ENCODE results near the gene CHTF18. TPM values are rescaled to one million over a fixed set of nuclear protein-coding genes. Genes with fewer than 3 reads are reported as not detected.
"Not testable (repeated sequence)": the region's sequence is repeated elsewhere in the genome, so short reads cannot be mapped to it uniquely, and the experiment has no call there.

CHTF18 gene
- 121 and 145 TPM in 2 replicates for total RNA-seq (2014; rRNA removed; shearing (Covaris generic))

DNA sequence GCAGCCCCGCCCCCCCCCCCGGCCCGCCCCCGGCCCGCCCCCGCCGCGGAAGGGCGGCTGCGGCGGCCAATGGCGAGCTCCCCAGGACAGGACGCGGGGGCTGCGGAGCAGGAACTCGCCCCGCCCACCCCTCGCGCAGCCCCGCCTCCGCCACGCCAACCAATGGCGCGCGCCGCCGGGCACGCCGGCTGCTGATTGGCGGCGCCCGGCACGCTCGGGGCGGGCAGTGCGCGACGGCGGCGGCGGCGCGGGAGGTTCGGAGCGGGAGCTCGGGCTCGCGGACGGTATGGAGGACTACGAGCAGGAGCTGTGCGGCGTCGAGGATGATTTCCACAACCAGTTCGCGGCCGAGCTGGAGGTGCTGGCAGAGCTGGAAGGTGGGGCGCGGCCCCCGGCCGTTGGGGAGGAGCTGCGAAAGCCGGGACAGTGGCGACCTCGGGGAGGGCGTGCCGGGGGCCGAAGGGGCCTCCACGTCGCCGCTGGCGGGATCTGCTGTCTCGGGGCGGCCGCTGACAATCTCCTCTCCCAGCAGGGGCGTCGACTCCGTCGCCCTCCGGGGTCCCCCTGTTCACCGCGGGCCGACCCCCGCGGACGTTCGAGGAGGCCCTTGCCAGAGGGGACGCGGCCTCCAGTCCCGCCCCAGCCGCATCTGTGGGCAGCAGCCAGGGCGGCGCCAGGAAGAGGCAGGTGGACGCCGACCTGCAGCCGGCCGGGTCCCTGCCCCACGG is at the start of gene CHTF18:
TSS of gene CHTF18 (plus strand) at position 222 of the 728 bp plus-strand sequence. CDS start at position 287, 65 bp downstream.
- DNase-seq (ENCODE audit: low spot score): peak; percentile 92

DNA sequence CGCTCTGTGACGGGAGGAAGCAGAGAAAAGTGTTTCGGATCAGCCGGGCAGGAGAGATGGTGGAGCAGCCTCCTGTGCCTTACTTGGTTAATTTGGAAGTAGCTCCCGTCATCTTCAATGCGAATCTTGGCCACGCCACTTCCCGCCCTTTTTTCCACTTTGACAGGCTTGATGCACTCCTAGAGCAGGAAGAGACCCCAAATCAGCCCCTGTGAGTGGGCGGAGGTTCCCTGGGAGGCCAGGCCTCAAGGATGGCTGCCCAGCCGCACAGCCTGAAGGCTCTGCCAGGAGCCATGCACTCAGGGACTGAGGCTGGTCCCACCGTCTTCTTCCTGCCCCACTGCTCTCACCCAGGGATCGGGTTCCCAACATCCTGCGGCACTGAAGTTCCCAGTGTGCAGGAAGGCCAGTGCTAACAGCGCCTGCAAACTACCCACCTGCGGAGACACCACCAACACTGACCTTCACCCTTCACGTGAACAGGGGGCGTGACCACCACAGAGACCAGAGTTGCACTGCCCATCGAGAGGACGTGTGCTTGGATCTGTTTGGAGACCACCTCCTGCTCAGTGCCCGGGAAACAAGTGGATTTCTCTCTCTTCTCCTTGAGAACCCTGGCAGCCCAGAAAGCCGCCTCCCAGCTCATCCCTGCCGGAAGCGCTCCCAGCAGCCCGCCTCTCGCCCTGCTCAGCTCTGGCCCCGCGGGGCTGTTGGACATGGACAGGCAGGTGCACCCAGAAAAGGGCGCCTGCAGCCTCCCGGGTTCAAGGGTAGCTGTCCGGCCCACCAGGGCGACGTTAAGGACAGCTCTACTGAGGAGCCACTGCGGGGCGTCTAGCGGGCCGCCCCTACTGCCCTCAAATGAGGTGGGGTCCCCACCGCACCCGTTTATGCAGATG is 48.6 kb upstream of the CHTF18 start:
- no peak for DNase-seq (ENCODE audit: low spot score)

DNA sequence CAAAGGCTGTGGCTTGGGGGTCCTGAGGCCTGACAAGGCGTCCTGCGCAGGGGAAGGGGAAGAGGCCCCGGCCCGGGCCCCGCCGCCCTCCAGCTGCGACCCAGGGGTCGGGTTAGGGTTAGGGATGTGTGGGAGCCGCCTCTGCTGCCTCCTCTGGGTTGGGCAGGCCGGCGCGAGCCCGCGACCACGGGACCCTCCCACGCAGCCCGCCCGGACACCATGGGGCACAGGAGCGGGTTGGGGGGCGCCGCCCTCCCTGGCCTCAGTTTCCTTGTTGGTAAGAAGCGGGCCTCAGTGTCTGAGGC is 48.0 kb upstream of the CHTF18 start:
- no peak for DNase-seq (ENCODE audit: low spot score)

DNA sequence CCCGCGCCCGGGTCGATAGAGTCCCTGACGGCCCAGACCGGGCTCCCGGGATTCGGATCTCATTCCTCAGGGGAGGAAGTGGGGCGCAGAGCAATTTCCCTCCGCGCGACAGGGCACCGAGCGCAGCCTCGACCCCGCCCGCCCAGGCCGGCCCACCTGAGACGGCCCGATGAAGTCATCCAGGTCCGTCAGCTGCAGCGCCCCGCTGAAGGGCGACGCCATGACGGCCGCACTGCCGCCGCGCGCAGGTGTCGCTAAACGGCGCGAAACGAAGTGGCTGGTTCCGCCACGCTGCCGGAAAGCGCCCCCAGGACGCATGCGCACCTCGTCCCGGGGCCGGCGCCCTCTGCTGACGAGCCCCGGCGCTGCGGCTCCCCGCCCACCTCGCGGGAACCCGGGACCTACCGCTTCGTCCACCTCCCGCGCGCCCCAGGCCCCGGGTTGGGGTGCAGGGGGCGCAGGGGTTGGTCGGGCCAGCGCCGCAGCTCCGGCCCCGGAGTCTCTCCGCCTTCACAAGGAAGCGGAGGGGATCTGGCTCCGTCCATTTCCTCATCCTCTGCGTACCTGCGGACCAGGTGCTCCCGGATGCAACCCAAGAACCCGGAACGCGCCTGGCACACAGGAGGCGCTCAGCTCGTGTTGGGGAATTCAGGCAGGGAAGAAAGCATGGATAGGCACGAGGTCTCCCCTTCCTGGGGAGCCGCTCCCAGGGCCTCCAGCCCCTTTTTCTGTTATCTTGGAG is 47.5 kb upstream of the CHTF18 start, which contains the start of gene CIAO3:
TSS of gene CIAO3 (minus strand) at position 234 of the 742 bp plus-strand sequence. CDS start at position 222, 12 bp downstream.
- peak; percentile 89 for DNase-seq (ENCODE audit: low spot score)

DNA sequence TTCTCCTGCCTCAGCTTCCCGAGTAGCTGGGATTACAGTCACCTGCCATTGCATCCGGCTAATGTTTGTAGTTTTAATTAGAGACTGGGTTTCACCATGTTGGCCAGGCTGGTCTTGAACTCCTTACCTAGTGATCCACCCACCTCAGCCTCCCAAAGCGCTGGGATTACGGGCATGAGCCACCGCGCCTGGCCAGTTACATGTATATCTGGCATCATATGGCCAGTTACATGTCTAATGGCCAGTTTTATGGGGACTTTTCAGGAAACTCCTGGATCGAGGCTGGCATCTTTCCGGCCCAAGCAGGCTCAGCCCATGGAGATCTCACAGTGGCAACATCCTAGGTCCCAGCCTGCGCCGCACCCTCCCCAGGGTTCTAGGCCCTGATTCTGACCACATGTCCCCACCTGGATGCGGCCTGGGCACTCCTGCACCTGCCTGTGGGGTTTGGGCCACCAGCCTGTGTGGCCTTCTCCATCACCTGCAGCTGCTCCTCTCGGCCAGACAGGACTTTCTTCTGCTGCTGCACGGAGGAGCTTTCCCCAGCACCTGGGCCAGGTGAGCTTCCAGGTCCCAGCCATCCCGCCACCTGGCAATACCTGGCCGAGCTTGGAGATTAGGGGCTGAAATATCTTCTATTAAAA is 46.3 kb upstream of the CHTF18 start:
- no peak for DNase-seq (ENCODE audit: low spot score)

DNA sequence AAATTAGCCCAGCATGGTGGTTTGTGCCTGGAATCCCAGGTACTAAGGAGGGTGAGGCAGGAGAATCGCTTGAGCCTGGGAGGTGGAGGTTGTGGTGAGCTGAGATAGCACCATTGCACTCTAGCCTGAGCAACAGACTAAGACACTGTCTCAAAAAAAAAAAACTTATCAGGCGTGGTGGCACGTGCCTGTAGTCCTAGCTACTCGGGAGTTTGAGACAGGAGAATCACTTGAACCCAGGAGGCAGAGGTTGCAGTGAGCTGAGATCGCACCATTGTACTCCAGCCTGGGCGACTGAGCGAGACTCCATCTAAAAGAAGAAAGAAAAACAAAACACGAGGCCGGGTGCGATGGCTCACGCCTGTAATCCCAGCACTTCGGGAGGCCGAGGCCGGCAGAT is 45.5 kb upstream of the CHTF18 start:
- not testable (repeated sequence) for DNase-seq (ENCODE audit: low spot score)

DNA sequence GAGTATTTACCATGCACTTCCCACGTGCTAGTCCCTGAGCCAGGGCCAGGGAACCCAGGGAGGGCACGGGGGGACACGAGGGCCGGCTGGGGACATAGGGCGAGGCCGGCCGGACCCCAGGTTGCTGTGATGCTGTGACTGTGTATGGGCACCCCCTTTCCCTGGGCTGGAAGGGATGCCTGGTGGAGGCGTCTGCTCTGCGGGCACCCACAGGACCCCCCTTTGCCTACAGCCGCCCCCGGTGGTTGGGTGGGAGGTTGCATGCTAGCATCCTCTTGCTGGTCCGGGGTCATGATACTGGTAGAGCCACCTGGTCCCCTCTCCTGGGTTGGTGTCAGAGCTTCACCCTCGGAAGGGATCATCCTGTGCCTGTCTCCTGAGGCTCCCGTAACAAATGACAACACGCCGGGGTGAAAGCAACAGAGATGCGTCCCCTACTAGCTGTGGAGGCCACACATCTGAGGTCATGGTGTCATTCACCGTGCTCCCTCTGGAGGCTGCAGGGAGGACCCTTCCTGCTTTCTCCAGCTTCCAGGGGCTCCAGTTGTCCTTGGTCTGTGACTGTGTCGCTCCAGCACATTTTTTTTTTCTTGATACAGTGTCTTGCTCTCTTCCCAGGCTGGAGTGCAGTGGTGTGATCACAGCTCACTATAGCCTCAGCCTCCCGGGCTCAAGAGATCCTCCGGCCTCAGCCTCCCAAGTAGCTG is 44.5 kb upstream of the CHTF18 start:
- DNase-seq (ENCODE audit: low spot score): no peak

DNA sequence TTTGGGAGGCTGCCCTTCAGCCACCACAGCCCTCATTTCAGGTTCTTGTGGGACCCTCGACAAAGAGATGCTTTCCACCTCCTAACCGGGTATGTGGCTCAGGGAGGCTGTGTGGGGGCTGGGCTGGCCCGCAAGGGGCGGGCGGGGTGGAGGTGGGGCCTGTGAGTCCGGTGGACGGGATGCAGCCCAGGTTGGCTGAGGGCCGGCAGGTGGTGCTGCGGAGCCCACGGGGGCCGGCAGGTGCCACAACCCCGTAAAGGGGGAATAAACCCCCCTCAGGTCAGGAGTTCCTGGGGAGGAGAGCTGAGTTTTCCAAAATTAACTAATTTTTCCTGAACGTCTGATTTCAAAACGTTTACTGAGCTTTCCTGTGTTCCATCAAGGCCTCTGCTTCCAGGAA is 42.7 kb upstream of the CHTF18 start:
- peak; percentile 53 for DNase-seq (ENCODE audit: low spot score)

DNA sequence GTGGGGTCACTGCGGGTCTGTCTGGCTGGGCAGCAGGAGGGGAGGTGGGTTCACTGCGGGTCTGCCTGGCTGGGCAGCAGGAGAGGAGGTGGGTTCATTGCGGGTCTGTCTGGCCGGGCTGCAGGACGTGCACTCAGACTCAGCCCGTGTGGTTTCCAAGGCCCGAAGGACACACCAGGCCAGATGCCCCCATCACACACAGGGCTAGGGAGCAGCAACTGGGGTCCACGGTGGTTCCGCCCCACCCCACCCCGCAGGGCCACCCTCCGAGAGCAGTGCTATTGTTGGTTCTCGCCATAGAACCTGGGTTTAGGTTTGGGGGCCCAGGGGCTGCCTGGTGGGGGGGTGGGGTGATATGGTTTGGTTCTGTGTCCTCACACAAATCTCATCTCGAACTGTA is 41.8 kb upstream of the CHTF18 start:
- no peak for DNase-seq (ENCODE audit: low spot score)

DNA sequence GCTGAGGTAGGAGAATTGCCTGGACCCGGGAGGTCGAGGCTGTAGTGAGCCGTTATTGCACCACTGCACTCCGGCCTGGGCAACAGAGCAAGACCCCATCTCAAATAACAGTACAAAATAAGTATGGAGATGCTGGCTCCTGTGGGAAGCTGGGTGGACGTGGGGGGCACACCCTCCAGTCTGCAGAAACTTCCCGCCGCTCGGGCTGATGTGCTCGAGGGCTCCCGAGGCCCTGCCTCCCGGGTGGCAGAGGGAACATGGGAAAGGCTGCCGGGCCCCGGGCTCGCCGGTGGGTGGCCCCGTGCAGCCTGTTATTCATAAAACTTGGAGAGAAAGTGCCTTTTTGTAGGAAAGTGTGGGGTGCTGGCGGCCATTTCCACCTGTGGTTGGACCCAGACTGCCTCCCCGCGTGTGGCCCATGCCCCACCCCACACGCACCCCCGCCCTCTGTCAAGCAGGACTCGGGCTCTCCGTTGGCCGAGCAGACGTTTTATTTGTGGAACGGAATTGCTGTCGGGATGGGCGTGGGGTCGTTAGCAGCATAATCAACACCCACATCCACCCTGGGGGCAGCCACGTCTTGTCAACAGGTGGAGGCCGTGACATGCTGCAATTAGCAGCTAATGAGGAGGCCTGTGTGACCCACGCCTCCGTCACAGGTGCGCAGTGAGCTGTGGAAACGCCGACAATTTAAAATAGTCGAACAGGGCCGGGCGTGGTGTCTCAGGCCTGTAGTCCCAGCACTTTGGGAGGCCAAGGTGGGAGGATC is 40.3 kb upstream of the CHTF18 start:
- no peak for DNase-seq (ENCODE audit: low spot score)

DNA sequence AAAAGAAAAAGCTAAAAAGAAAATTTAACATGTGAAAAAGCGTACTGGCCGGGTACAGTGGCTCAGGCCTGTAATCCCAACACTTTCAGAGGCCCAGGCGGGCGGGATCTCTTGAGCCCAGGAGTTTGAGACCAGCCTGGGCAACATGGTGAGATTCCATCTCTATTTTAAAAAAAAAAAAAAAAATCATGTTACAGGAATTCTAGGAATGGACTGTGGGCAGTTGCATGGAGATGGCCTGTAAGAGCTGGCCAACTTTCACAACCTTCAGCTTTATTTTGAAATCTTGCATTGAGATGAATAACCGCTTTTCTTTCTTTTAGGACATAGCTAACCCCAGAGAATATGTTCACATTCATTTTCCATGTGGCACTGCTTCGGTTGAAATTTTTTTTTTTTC is 39.4 kb upstream of the CHTF18 start:
- DNase-seq (ENCODE audit: low spot score): no peak

DNA sequence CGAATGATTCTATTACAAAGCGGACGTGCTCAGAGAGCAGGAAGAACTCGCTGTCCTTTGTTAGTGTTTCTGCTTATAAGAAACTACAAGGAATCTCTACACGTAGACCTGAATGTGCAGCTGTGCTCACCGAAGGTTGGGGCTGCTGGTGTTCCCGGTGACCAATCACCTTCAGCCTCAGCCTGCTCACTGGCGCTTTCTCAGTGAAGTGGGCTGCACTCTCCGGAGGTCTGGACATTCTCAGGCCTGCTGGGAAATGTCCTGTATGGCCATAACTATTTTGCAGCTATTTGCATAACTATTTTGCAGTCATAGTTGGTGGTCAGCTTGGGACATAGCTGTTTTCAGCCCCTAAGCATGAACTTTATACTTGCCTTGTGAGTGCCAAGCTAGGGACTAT is 37.9 kb upstream of the CHTF18 start:
- no peak for DNase-seq (ENCODE audit: low spot score)

DNA sequence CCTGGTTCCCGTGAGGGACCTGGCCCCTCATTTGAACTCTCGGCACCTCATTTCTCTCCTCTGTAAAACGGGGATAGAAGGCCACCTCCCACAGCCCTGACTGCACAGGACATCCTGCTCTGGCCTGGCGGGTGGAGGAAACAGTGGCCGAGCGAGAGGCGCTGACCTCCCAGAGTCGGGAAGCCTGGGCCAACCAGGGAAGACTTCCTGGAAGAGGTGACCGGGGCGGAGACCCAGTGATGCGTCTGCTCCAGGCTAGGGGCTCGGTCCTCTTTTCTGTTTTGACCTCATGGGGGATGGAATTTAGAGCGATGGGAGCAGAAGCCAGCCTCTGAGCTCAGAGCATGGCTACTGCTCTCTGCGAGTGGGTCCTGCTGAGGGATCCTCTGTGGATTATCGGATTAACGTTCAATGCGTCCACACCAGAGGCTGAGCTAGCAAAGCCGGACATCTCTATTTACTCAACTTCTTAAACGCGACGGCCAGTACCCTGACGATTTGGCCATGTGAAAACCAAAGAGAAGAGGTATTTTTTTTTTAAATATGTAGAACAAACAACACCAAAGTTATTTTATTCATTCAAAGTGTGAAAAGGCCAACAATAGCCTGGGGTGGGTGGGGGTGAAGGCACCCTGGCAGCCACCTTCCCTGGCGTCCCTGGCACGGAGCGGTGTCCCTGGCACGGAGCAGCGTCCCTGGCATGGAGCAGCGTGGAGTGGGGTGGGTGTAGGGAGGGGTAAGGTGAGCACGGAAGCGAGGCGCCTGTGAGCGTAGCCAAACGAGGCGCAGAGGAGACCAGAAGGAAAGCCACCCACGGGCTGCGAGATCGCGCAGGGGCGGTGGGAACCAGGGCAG is 37.0 kb upstream of the CHTF18 start:
- no peak for DNase-seq (ENCODE audit: low spot score)

DNA sequence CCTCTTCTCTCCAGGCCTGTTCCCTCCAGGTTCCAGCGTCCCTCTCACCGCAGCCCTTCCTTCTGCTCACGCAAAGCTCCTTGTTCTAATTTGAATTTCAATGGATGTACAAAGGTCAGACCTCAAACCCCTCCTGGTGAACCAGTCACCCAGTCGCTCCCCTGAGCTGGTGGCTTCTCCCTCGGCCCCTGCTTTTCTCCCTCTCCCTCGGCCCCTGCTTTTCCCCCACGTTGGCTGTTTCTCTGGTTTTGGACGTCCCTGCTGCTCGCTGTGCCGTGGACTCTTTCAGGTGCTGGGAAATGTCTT is 36.5 kb upstream of the CHTF18 start:
- DNase-seq (ENCODE audit: low spot score): no peak

DNA sequence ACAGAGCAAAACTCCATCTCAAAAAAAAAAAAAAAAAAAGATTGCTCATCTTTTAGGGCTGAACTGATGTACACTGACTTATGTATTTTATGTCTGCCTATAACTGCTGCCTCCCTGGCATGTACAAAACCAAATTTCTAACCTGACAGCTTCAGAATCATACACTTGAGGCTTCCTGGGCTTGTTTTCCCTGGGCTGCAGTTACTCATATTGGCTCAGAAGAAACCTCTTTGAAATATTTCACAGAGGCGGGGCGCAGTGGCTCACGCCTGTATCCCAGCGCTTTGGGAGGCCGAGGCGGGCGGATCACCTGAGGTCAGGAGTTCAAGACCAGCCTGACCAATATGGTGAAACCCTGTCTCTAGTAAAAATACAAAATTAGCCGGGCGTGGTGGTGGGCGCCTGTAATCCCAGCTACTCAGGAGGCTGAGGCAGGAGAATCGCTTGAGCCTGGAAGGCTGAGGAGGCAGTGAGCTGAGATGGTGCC is 34.3 kb upstream of the CHTF18 start:
- not testable (repeated sequence) for DNase-seq (ENCODE audit: low spot score)

DNA sequence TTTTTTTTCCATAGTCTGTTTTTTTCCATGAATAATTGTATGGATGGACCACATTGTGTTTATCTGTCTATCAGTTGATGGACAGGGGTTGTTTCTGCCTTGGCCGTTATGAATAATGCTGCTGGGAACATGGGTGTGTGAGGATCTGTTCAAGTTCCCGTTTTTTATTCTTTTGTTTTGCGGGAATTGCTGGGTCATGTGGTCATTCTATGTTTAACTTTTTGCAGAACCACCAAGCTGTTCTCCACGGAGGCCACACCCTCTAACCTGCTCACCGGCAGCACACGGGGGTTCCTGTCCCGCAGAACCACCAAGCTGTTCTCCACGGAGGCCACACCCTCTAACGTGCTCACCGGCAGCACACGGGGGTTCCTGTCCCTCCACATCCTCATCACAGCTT is 33.8 kb upstream of the CHTF18 start:
- DNase-seq (ENCODE audit: low spot score): no peak

DNA sequence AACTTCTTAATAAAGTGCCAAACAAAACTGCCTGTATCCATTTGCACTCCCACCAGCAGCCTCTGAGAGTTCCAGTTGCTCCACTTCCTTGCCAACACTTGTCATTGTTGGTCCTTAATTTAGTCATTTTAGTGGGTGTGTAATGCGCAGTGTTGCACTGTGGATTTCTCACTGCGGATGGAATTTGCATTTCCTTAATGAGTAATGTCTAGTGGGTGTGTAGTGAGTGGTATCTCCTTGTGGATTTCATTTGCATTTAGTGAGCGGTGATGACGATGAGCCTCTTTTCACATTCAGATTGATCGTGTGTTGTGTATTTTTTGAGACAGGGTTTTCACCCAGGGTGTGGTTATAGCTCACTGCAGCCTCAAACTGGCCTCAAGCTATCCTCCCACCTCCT is 32.0 kb upstream of the CHTF18 start:
- DNase-seq (ENCODE audit: low spot score): no peak

DNA sequence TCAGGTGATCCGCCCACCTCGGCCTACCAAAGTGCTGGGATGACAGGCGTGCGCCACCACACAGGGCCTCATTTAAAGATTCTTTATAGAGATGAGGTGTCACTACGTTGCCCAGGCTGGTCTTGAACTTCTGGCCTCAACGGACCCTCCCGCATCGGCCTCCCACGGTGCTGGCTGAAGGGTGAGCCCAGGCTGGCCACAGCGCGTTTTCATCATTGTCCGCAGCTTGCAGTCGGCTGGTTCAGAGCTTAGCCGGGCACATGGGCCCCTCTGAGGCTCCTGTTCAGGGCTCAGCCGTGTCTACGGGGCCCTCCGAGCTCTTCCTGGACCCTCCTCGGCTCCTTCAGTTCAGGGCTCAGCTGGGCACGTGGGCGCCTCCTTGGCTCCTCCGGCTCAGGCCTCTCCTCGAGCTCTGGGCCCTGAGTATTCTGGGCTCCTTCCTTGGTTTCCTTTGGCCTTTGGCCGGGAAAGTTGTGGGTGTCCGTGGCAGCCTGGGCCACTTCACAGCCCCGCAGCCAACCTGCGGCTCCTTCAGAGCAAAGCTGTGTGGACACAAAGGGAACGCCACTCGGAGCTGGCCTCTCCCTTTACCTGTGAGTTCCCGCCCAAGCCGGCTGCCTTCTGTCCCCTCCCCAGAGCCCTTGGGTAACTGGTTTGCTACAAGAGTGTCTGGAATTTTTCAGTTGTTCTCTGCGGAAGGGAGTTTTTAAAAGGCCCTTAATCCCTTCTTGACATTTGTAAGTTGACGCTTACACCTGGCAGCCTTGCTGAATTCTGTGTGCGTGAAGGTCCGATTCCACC is 29.1 kb upstream of the CHTF18 start:
- peak; percentile 56 for DNase-seq (ENCODE audit: low spot score)
